Stimulated activated CD4-positive, alpha-beta T cell treated with anti-CD3 and anti-CD28 coated beads, Interleukin-2, amount 100 ng/mL, for 4 hours (primary cell): ENCODE measurements around the gene SERINC2.
"Not testable (repeated sequence)": the region's sequence is repeated elsewhere in the genome, so short reads cannot be mapped to it uniquely, and the experiment has no call there.

ENCODE experiments used
- DNase-seq: peaks from one replicate; pipeline ENCODE4 v3.0.0-alpha.2; 2020; ENCODE audit warnings: low read depth

Gene SERINC2

GRCh38 chr1:31414980-31415370 lies 2.0 kb downstream of the SERINC2 start:
- DNase-seq: no peak

DNA sequence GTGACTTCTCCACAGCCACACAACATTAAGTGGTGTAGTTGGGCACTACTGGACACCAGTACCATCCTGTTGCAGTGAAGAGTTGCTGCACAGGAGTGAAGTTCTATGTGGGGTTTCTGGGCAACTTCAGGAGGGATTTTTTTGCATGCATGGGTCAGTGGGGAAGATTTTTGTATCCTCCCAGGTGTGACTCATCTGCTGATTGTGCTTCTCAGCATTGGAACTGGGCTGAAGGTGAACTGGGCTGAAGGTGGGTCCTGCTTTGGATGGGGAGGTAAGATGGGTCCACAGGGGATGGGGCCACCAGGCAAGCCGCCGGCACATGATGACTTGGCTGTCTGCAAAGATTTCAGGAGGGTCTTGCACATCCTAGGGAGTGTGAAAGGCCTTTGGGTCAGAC lies 2.6 kb downstream of the SERINC2 start:
- DNase-seq: no peak

DNA sequence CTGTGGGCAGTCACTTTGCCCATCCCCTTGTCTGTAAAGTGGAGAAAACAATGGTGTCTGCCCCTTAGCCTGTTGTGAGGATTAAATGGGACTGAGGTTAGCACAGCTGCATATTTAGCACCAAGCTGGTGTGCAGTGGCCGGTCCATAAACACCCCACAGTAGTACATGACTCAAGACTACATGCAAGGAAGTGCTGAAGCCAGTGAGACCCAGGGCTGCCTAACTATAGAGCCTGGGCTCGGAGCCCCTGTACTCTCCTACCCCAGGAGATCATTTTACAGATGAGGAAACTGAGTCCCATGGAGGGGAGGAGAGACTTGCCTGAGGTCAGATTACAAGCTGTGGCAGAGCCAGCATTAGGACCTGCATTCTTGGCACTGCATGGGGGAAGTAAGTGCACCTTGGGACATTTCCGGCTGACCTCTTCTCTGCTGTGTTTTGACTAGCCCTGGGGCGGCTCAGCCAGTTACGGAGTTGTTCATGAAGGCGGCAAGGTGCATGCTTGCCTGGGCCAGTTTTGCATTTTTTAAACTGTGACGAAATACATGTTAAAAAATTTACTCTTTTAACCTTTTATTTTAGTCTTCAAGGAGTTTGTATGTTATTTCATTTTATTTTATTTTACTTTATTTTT lies 3.2 kb downstream of the SERINC2 start:
- DNase-seq: no peak

DNA sequence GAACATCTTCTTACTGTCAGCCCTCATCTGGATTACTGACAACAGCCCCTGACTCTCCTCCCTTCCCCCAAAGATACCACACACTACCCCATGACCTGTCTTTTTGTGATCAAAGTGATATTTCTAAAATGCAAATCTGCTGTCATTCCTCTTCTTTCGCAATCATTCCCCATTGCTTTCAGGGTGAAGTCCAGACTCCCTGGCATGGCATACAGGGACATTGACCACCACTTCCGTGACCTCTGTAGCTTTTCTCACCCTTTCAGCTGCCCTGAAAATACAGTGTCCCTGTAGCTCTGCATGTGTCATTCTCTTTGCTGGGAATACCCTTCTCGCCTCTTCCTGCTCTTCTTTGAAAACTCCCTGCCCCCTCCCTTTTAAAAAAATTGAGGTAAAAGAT lies 4.1 kb downstream of the SERINC2 start:
- no peak for DNase-seq

DNA sequence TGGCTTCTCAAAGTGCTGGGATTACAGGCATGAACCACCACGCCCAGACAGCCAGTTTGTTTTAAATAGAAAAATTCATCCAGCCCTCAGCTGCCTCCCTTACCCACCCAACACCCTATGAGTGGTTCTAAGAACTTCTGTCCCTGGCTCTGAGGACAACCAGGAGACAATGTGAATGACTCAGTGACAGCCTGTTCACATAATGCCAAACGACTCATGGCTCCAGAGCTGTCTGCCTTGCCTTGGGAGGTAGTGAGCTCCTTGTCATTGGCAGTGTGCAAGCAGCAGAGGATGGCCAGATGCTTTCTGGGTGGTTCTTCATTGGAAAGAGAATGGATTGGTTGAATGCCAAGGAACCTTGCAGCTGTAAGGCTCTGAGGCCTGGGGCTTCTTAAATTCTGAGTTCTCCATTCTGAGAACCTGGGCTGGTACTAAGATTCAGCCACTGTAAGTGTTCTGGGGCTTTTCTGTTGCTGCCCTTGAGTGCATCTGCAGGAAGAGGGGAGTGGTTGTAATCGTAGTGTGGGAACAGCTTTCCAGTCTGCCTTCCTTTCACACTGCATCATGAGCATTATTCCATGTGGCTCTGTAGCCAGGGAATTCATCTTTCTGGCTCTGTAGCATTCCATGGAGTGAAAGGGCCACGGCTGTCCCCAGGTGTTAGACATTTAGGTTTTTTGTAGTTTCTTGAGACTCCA lies 5.8 kb downstream of the SERINC2 start:
- no peak for DNase-seq

DNA sequence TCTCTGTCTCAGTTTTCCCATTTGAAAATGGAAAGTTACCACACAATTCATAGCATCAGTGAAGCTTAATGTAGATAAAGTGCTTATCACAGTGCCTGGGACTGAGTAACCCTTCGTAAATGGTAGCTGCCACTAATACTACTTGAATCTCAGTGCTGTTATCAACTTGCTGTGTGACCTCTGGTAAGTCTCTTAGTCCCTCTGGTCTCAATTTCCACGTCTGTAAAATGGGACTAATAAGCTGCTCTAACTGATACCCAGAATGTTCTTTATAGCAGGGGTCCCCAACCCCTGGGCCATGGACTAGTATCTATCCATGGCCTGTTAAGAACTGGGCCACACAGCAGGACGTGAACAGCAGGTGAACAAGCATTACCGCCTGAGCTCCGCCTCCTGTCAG lies 7.7 kb downstream of the SERINC2 start:
- no peak for DNase-seq

GRCh38 chr1:31421371-31422040 lies 8.5 kb downstream of the SERINC2 start:
- no peak for DNase-seq

GRCh38 chr1:31422505-31423319 lies 9.7 kb downstream of the SERINC2 start:
- peak; percentile 30 for DNase-seq

- DNase-seq: no peak
These were observed 10.5 kb downstream of the SERINC2 start for GRCh38 chr1:31423418-31423947.

GRCh38 chr1:31424568-31424967 lies 11.6 kb downstream of the SERINC2 start:
- DNase-seq: no peak

DNA sequence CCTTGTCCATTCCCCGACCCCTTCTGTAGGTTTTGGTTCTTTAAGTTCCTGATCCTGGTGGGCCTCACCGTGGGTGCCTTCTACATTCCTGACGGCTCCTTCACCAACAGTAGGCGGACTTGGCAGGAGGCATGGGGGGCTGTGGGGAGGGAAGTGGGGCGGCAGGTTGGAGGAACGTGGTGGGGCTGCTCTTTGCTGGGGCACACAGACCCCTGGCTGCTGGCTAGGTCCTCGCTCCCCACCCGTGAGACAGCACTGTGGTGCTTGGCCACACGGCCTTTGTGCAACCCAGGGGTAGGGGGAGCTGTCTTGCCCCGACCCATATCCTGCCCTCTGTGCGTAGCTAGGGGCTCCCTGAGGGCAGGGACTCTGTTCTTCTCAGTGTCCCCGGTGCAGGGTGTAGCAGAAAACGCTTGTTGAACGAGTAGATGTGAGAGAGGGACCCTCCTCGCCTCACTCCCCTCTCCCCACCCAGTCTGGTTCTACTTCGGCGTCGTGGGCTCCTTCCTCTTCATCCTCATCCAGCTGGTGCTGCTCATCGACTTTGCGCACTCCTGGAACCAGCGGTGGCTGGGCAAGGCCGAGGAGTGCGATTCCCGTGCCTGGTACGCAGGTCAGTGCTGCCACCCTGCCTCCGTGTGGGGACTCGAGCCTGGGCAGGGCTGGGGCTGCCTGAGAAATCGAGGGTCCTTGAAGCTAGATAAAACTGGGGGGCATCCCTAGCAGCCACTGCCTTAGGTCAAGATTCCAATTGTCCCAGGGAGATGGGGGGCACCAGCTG lies 12.5 kb downstream of the SERINC2 start:
- DNase-seq: no peak

DNA sequence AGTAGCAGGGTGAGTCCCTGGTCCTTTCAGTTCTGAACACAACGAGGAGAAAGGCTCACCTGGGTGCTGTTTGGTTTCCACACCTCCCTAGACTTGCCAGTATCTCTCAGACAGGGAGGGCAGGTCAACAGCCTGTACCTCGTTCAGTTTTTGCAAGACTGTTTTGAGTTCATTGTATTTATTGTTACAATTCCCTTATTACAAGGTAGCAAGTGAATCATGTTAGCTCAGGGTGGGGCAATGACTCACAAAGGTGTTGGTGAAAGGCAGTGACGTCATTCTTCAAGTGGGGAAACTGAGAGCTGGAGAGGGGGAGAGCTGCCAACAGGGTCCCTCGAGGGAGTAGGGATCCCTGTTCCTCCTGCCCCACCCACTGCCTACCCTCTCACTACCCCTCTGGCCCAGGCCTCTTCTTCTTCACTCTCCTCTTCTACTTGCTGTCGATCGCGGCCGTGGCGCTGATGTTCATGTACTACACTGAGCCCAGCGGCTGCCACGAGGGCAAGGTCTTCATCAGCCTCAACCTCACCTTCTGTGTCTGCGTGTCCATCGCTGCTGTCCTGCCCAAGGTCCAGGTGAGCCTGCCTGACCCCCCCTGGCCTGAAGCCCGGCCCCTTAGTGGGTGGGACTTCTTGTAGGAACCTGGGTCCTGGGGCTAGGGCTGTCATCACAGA lies 13.4 kb downstream of the SERINC2 start:
- no peak for DNase-seq

DNA sequence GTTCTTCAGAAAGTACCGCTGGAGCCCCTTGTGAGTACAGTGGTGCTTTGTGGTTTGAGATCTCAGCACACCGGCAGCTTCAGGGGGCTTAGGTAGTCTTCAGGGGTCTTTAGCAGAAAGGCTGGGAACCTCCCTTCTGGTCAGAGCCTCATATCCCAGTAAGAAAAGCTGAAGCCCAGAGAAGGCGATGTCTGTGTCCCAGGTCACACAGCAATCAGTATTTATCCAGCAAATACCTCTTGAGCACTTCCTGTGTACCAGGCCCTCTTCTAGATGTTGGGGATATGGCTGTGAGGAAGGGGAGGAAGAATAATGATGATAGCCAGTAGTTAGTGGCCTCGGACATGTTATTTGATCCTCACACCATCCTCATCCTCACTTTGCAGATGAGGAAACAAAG lies 14.3 kb downstream of the SERINC2 start:
- no peak for DNase-seq

DNA sequence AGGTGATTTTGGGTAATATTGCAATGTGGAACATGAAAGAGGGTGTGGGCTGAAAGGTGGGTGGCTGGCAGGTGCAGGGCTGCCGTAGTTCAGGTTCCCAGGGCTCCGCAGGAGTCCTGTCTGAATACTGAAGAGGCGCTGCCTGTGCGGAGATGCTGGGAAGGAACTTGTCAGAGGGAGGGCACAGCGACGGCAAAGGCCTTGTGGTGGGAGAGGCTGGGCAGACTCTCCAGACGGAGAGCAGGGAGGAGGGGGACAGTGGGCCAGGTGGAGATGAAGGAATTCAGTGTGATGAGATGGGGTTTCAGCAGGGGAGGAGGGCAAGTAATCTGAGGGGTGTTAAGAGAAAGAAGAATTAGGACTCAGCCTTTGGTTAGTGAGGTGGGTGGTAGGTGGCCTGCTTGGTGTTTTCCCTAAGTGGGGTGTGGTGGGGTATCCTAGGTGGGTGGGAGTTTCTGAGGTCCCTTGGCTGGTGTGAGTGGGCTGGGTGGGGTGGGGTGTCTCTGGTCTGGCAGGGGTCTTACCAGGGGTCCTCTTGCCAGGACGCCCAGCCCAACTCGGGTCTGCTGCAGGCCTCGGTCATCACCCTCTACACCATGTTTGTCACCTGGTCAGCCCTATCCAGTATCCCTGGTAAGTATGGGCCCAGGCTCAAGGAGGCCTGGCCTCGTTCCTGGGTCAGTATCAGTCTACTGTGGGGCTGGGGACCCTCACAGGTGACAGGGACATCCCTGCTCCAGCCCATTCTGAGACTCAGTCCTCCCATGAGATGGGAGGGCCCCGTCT lies 15.6 kb downstream of the SERINC2 start:
- DNase-seq: no peak

DNA sequence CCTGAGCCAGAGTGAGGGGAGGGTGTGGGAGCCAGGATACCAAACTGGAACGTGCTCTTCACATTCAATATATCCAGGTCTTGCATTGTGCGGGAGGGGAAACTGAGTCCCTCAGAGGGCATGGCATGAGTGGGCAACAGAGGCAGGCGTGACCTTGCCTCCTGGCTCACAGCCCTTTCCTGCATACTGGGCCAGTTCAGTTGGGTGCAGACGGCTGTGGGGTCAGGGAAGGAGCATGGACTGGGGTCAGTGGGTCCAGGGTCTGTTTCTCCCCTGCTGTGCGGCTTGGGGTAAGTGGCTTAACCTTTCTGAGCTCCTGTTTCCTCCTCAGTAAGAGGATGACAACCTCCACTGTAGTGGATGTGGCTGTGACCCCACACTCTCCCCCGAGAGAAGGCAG lies 16.6 kb downstream of the SERINC2 start:
- DNase-seq: no peak

- DNase-seq: not testable (repeated sequence)
These were observed 18.6 kb downstream of the SERINC2 start for GRCh38 chr1:31431351-31432257.

GRCh38 chr1:31432592-31433395 lies 19.8 kb downstream of the SERINC2 start:
- DNase-seq: no peak

- no peak for DNase-seq
These were observed 20.4 kb downstream of the SERINC2 start for GRCh38 chr1:31433396-31433930.
